Renal cortical epithelial cell (primary cell): ENCODE measurements around the gene LGR4. TPM values are rescaled to one million over a fixed set of nuclear protein-coding genes. Genes with fewer than 3 reads are reported as not detected.
A peak's percentile ranks its signal among the peaks of the same experiment; 100 is the strongest.

Source experiments
- DNase-seq: peaks from one replicate; pipeline ENCODE4 v3.0.0-alpha.2; 2011; ENCODE audit warnings: low read depth
- total RNA-seq: library from RNA; depleted of rRNA; stranded (reverse); fragments of >200 nt; gene quantifications from 2 replicates; pipeline ENCODE4 v1.2.3, GENCODE V29; 2014

Gene LGR4
- total RNA-seq, 1 donor from 2014 or later: 151 TPM

DNA sequence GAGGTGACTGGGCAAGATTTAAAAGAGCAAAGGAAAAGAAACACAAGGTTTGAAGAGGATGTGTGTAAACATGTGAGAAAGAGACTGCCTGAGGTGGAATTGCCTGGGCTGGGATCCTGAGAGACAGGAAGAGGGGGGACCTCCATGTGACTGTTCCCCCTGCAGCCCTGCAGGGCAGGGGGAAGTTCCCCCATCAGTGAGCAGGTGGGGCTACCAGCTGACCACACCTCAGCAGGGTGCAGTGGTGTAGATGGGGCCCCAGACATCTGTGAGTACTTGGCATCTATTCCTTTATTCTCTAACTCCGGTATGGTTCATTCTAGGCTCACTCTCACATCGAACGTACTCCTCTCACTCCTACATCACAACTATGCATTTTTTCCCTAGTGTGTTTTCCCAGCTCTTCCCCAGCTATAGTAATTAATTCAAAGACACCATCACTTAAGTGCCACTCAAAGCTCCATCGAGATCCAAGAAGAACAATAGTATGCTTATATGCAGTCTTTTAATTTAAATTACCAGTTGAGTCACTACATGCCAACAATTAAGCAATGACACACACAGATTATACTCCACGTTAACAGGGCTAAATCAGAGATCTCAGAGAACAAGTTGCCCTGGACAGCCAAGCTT lies 42.7 kb downstream of the LGR4 start:
- DNase-seq: peak; percentile 53

DNA sequence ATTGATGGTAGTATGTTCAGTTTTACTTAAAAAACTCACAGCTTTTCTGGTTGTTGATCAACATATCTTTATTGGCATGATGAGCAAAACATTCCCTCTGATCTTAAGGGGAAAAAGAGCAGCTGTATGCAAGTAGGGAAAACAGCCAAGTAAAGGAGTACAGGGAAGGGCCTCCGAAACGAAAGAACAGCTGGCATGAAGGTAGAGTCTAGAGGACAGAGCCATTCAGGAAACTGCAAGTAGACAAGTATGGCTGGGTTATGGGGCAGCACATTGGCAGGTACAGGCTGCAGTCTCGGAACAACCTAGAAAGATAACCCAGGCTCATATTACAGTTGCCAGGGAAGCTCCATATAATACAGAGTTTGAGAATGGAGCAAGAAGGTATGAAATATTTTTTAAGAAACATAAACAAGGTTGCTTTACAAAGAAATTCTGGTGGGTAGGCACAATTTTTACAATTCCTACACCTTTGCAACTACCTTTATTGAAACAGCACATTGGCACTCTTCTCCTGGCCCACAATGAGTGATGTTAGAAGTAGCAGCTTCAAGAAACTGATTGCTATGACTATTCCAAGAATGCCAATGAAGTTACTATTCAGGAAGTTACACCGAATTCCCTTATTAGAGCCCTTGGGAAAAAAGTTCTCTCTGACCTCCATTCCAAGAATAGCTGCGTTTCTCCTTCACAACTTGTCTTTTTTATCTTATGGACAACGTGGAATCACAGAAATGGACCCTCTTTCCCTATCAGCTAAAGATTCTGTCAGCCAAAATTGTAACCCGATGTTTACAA lies 45.2 kb downstream of the LGR4 start:
- peak; percentile 60 for DNase-seq

- no peak for DNase-seq
These were observed 46.8 kb downstream of the LGR4 start for GRCh38 chr11:27425814-27426213.

DNA sequence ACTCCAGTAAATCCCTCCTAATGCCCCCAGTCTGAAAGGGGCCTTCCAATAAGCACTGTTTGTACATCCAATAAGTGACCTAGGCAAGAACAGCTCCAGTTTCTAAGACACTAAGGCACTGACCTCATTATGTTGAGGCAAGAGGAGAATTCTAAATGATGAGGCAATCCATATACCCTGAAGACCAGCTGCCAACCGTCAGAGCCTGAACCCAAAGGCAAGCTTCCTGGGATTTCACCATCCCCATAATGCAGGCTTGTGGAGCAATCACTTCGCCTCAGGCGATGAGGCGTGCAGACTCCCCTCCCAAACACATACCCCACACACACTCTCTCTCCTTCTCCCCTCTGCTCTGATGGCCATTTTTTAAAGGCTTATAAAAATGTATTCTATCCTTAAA lies 49.5 kb downstream of the LGR4 start:
- peak; percentile 82 for DNase-seq

- DNase-seq: no peak
These were observed 50.6 kb downstream of the LGR4 start for GRCh38 chr11:27421819-27422494.

DNA sequence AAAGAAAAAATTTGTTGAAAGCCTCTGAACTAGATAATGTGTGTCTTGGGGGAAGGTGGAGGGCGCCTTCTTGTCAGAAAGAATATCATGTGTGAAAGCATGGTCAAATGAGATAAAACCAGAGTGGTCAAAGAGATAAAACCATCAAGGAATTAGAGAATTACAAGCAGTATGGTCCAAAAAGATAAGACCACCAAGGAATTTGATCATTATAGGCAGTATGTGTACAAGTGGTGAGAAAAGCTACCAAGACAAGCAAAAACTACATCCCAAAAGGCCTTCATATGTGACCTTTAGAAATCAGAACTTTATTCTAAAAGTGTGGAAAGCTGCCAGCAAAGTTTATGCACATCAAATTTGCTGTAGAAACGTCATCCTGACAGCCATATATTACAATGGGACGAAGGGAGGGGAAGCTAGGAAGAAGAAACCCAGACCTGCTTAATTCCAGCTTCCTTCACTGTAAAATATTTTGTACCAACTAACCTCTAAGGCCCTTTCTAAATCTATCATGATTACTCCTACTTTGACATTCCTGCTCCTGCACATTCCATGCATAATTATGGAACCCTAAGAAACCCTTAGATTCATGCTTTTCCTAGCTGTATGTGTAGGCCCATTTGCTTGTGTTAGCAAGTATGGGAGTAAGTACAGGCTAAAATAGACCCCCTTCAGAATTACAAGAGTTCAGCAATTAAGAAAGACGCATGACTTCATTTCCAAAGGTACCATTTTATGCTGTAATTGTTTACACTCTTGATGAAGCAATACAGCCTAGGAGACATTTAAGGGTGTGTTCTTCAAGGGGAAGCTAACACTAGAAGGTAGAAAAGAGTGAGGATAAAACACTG lies 51.6 kb downstream of the LGR4 start:
- DNase-seq: peak; percentile 70

GRCh38 chr11:27420217-27420616 lies 52.4 kb downstream of the LGR4 start:
- no peak for DNase-seq

DNA sequence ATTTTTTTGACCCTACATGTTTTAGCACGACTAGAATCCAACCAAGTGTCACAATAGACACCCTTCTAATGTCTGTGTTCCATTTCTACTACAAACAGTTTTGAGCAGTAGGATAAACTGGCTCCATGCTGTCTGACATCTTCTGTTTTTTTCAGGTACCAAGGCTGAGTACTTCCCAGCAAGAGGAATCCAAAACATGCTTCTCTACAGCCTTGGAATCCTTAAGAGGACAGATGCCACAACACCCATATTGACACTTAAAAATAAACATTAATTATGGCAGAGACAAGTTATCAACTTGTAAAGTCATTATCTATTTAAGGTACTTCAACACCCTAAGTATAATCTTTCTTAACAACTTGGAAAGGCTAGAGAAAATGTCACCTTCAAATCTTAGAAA lies 54.2 kb downstream of the LGR4 start:
- DNase-seq: no peak

- no peak for DNase-seq
These were observed 55.9 kb downstream of the LGR4 start for GRCh38 chr11:27416568-27417176.

GRCh38 chr11:27414644-27415043 lies 57.9 kb downstream of the LGR4 start:
- DNase-seq: no peak

DNA sequence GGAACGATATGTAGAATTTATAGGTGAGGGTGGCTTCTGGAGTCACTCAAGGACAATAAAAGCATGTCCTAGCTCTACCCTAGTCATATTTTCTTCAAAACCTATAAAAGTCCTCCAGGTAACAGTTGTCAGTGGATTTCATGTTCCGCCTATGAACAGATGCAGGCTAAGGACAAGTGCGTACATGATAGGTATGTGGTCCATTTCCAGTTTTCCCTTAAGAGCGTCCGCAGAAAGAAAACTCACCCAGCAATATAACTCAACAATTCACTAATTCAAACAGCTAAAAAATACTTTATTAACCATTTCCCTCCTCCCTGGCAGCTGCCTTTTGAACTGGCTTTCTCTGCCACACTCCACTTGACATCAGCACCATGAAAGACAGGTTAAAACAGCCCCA lies 59.4 kb downstream of the LGR4 start:
- no peak for DNase-seq

- DNase-seq: no peak
These were observed 60.3 kb downstream of the LGR4 start for GRCh38 chr11:27412192-27412691.

- DNase-seq: no peak
These were observed 61.3 kb downstream of the LGR4 start for GRCh38 chr11:27411328-27411727.

GRCh38 chr11:27410272-27410671 lies 62.3 kb downstream of the LGR4 start:
- DNase-seq: no peak

- no peak for DNase-seq
These were observed 62.8 kb downstream of the LGR4 start for GRCh38 chr11:27409742-27410141.

- DNase-seq: no peak
These were observed 63.5 kb downstream of the LGR4 start for GRCh38 chr11:27409049-27409448.

GRCh38 chr11:27408246-27408800 lies 64.3 kb downstream of the LGR4 start:
- no peak for DNase-seq

GRCh38 chr11:27406498-27407354 lies 65.9 kb downstream of the LGR4 start:
- no peak for DNase-seq

- no peak for DNase-seq
These were observed 67.5 kb downstream of the LGR4 start for GRCh38 chr11:27405134-27405533.

GRCh38 chr11:27404427-27404826 lies 68.2 kb downstream of the LGR4 start:
- DNase-seq: no peak
